ENCODE results near the gene NECTIN2. TPM values are rescaled to one million over a fixed set of nuclear protein-coding genes. Genes with fewer than 3 reads are reported as not detected.
"Not testable (repeated sequence)": the region's sequence is repeated elsewhere in the genome, so short reads cannot be mapped to it uniquely, and the experiment has no call there.

NECTIN2 gene
- total and polyA plus RNA-seq, 12 donors: 82.7 to 243 (median 129) TPM

DNA sequence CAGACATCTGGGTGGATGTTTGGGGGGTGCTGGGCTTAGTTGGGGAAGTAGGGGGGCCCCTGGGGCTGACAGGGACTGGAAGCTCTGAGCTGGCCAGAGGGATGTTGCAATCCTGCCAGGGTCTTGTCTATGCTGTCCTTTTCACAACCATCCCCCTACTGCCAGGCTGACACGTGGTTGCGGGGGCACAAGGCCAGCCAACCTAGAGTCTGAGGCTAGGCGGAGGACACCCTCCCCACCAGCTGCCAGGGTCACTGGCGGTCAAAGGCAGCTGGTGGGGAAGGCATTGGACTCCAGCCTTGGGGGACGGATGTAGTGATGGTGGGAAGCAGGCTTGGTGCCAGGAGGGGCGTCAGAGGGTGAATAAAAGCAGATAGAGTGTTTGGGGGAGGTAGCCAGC, 66.8 kb downstream of the NECTIN2 start:
- H3K27me3 ChIP-seq: no peaks in the 10 kb centered on the region
- H3K4me3 ChIP-seq: no peak overlapping the region
- H3K36me3 ChIP-seq (replicated peaks in 1 of 2): peaks cover 0 to 9% of the 10 kb centered on the region in 2 donors
- TF ChIP-seq, protein P1, sequence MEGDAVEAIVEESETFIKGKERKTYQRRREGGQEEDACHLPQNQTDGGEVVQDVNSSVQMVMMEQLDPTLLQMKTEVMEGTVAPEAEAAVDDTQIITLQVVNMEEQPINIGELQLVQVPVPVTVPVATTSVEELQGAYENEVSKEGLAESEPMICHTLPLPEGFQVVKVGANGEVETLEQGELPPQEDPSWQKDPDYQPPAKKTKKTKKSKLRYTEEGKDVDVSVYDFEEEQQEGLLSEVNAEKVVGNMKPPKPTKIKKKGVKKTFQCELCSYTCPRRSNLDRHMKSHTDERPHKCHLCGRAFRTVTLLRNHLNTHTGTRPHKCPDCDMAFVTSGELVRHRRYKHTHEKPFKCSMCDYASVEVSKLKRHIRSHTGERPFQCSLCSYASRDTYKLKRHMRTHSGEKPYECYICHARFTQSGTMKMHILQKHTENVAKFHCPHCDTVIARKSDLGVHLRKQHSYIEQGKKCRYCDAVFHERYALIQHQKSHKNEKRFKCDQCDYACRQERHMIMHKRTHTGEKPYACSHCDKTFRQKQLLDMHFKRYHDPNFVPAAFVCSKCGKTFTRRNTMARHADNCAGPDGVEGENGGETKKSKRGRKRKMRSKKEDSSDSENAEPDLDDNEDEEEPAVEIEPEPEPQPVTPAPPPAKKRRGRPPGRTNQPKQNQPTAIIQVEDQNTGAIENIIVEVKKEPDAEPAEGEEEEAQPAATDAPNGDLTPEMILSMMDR (IDR thresholded peaks at IDR 0.05): no peak
- TF ChIP-seq POLR2A (IDR thresholded peaks at IDR 0.05): no peak
- DNase-seq: peak; percentile 84 to 98 (median 95)
- H3K27ac ChIP-seq: peak overlapping the region; percentile 23 to 92 (median 85)
- peaks cover 35 to 42% of the 10 kb centered on the region in 2 donors for H3K4me1 ChIP-seq (replicated peaks in 1 of 2)
- intact Hi-C loops (cut with DNase I): no loop called here
- H3K9me3 ChIP-seq (replicated peaks in 1 of 3): no peaks in the 10 kb centered on the region
- WGBS, 4 donors: 11 to 23% (median 19%) methylated on average over 3 to 6 of the region's 6 CpGs

DNA sequence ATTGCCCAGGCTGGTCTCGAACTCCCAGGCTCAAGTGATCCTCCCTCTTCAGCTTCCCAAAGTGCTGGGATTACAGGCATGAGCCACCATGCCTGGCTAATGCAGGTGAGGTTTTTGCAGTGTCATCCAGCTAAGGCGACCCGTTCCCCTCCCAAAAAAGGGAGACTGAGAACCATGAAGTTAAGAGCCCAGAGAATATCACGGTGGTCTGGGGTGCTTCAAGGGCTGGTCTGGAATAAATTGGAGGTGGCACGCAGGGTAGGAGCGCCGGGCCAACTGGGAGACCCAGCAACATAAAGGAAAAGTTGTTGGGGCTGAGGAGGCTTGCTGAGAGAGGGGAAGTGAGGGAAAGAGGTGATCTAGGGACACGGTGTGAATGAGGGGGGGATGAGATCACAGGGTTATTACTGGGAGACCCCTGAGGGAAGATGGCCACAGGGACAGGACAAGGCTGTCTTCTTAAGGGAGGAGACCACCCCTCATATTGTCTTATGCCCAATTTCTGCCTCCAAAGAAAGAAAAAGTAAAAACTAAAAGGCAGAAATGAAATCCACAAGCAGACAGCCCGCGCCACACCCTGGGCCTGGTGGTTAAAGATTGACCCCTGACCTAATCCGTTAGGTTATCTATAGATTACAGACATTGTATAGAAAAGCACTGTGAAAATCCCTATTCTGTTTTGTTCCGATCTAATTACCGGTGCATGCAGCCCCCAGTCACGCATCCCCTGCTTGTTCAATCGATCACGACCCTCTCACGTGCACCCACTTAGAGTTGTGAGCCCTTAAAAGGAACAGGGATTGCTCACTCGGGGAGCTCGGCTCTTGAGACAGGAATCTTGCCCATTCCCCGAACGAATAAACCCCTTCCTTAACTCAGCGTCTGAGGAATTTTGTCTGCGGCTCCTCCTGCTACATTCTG, 67.7 kb downstream of the NECTIN2 start:
- intact Hi-C loops (cut with DNase I); H3K36me3 ChIP-seq (replicated peaks in 1 of 2); H3K27me3 ChIP-seq; H3K9me3 ChIP-seq (replicated peaks in 1 of 3): not testable (repeated sequence)
- WGBS, 4 donors: 58 to 65% (median 61%) methylated on average over 21 to 23 of the region's 23 CpGs
- H3K4me3 ChIP-seq: peak overlapping the region in 3 of 4 donors; percentile 13 to 70 (median 32)
- DNase-seq: peak in 1 of 7 donors; percentile 34
- H3K27ac ChIP-seq: peak overlapping the region; percentile 78 to 92 (median 87)
- peaks cover 35 to 42% of the 10 kb centered on the region in 2 donors for H3K4me1 ChIP-seq (replicated peaks in 1 of 2)

DNA sequence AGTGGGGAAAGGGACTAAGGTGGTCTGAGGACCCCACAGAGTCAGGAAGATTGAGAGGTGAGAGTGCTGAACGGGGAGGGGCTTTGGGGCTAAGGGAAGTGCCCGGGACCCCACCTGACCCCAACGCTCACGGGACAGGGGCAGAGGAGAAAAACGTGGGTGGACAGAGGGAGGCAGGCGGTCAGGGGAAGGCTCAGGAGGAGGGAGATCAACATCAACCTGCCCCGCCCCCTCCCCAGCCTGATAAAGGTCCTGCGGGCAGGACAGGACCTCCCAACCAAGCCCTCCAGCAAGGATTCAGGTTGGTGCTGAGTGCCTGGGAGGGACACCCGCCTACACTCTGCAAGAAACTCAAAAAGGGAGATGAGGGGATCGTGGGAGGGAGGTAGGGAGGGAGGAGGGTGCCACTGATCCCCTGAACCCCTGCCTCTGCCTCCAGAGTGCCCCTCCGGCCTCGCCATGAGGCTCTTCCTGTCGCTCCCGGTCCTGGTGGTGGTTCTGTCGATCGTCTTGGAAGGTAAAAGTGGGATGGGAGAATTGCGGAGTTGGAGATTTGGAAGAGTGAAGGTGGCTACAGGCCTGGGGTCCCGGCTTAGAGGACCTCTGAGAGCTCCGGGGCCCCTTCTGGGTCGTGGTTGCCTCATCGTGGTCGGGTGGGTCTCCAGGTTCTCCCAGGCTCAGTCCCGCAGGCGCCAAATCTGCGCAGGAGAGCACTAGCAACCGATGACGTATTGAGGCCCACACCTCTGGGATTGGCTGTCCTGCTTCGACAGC, 68.5 kb downstream of the NECTIN2 start, which contains the start of gene APOC1:
TSS of gene APOC1 (plus strand) at position 176 of the 774 bp plus-strand sequence. CDS start at position 460, 284 bp downstream.
- H3K36me3 ChIP-seq (replicated peaks in 1 of 2); H3K9me3 ChIP-seq (replicated peaks in 1 of 3); H3K27me3 ChIP-seq; intact Hi-C loops (cut with DNase I): not testable (repeated sequence)
- DNase-seq: peak; percentile 90 to 96 (median 93)
- peaks cover 35 to 40% of the 10 kb centered on the region in 2 donors for H3K4me1 ChIP-seq (replicated peaks in 1 of 2)
- peak within 1 kb of the TSS; percentile 78 to 92 (median 87) for H3K27ac ChIP-seq
- 4 to 11% (median 7%) methylated on average over 22 to 27 of the region's 28 CpGs for WGBS, 4 donors
- H3K4me3 ChIP-seq: peak within 1 kb of the TSS; percentile 13 to 70 (median 22)
- TF ChIP-seq POLR2A (IDR thresholded peaks at IDR 0.05): peak; percentile 42 to 61

DNA sequence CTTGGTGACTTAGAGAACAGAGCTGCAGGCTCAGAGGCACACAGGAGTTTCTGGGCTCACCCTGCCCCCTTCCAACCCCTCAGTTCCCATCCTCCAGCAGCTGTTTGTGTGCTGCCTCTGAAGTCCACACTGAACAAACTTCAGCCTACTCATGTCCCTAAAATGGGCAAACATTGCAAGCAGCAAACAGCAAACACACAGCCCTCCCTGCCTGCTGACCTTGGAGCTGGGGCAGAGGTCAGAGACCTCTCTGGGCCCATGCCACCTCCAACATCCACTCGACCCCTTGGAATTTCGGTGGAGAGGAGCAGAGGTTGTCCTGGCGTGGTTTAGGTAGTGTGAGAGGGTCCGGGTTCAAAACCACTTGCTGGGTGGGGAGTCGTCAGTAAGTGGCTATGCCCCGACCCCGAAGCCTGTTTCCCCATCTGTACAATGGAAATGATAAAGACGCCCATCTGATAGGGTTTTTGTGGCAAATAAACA, 78.2 kb downstream of the NECTIN2 start:
- H3K27me3 ChIP-seq: no peaks in the 10 kb centered on the region
- no peaks in the 10 kb centered on the region for H3K36me3 ChIP-seq (replicated peaks in 1 of 2)
- peak overlapping the region; percentile 40 to 85 (median 73) for H3K27ac ChIP-seq
- intact Hi-C loops (cut with DNase I): no loop called here
- no peaks in the 10 kb centered on the region for H3K9me3 ChIP-seq (replicated peaks in 1 of 3)
- H3K4me1 ChIP-seq (replicated peaks in 1 of 2): peaks cover 40 to 41% of the 10 kb centered on the region in 2 donors
- TF ChIP-seq POLR2A (IDR thresholded peaks at IDR 0.05): no peak
- TF ChIP-seq, protein P1 (IDR thresholded peaks at IDR 0.05): no peak
- DNase-seq: peak in 1 of 7 donors; percentile 37
- H3K4me3 ChIP-seq: no peak overlapping the region
- WGBS, 4 donors: 56 to 68% (median 62%) methylated on average over 8 of the region's 8 CpGs
